GM18861 (cell line): ENCODE measurements around the gene CYSLTR2.
"Not testable (repeated sequence)": the region's sequence is repeated elsewhere in the genome, so short reads cannot be mapped to it uniquely, and the experiment has no call there.

Experiments
- ATAC-seq: cut with Tn5 transposase; IDR thresholded peaks from one replicate; pipeline ENCODE4 v1.9.1; 2021; ENCODE audit not compliant: unreplicated experiment

CYSLTR2 gene

DNA sequence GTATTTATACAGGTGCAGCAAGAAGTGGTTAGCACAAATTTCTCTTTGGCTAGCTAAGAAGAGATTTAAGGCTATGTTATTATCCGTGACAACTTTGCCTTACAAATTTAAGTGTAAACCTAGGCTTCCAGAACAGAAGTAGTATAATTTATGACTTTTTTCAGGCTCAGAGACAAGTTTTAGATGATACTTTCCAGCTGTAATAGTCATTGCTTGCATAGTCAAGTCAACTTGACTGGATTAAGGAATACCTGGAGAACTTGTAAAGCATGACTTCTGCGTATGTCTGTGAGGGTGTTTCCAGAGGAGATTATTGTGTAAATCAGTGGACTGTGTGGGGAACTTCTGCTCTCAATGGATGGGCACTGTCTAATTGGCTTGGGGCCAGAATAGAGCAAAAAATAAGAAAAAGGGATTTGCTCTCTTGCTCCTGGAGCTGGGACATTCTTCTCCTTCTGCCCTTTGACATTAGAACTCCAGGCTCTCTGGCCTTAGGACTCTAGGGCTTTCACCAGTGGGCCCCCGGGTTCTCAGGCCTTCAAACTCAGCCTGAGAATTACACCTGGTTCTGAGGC lies 33.0 kb downstream of the CYSLTR2 start:
- ATAC-seq: no peak

DNA sequence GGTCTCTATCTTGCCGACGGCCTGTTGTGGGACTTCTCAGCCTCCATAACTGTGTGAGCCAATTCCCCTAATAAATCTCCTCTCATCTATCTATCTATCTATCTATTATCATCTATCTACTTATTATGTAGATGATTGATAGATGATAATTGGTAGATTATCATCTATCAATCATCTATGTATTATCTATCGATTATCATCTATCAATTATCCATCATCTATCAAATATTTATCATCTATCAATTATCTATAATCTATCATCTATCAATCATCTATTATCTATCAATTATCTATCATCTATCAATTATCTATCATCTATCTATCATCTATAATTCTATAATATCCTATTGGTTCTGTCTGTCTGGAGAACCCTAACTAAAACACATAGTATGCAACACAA lies 33.5 kb downstream of the CYSLTR2 start:
- ATAC-seq: no peak

DNA sequence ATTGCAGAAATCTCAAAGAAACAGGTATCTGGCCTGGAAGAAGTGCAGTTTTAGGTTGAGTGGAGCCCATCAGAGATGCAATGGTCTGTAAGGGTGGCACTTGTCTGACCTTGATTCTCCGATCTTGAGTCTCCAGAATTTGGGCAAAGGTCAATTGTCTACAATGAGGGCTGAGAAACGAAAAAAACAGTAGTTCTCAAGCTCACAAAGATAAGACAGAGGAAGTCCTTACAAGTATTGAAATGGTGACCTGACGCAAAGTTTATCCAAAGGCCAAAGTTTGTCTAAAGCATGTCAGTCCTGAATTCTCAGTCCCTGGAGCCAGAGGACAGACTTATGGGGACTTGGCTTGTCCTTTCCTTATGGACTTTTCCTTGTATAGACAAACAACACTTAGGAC lies 40.3 kb downstream of the CYSLTR2 start:
- ATAC-seq: no peak

DNA sequence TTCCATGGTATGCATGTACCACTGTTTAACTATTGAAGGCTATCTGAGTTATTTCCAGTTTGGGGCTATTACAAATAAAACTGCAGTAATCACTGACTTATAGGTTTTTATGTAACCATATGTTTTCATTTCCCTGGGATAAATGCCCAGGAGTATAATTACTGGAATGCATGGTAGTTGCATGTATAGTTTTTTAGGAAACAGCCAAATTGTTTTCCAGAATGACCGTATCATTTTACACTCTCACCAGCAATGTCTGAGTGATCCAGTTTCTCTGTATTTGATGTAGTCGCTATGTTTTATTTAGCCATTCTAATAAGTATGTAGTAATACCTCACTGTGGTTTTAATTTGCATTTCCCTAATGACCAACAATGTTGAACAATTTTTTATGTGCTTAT lies 42.0 kb downstream of the CYSLTR2 start:
- ATAC-seq: no peak

DNA sequence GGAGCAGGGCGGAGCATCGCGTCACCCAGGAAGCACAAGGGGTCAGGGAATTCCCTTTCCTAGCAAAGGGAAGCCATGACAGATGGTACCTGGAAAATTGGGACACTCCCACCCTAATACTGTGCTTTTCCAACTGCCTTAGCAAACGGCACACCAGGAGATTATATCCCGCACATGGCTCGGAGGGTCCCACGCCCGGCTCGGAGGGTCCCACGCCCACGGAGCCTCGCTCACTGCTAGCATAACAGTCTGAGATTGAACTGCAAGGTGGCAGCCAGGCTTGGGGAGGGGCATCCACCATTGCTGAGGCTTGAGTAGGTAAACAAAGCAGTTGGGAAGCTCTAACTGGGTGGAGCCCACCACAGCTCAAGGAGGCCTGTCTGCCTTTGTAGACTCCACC lies 42.9 kb downstream of the CYSLTR2 start:
- not testable (repeated sequence) for ATAC-seq

DNA sequence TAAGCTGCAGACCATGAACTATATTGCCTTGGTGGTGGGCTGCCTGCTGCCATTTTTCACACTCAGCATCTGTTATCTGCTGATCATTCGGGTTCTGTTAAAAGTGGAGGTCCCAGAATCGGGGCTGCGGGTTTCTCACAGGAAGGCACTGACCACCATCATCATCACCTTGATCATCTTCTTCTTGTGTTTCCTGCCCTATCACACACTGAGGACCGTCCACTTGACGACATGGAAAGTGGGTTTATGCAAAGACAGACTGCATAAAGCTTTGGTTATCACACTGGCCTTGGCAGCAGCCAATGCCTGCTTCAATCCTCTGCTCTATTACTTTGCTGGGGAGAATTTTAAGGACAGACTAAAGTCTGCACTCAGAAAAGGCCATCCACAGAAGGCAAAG lies 53.7 kb downstream of the CYSLTR2 start:
- ATAC-seq: no peak

DNA sequence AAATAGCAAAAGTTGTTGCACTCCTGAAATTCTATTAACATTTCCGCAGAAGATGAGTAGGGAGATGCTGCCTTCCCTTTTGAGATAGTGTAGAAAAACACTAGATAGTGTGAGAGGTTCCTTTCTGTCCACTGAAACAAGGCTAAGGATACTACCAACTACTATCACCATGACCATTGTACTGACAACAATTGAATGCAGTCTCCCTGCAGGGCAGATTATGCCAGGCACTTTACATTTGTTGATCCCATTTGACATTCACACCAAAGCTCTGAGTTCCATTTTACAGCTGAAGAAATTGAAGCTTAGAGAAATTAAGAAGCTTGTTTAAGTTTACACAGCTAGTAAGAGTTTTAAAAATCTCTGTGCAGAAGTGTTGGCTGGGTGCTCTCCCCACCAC lies 55.0 kb downstream of the CYSLTR2 start:
- ATAC-seq: no peak

DNA sequence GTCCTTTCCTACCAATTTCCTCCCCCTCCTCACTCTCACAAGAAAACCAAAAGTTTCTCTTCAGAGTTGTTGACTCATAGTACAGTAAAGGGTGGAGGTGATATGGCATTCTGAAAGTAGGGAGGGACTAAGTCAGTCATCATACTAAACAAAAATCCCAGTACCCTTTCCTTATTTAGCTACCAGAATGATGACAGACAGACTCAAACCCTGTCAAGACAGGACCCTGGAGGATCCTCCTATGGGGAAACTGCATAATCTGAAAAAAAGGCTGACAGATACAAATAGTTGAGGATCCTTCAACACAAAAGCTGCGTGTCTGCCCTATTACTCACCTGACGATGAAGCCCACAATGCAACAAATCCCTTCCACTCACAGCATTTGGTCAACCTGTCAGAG lies 55.5 kb downstream of the CYSLTR2 start:
- ATAC-seq: no peak

DNA sequence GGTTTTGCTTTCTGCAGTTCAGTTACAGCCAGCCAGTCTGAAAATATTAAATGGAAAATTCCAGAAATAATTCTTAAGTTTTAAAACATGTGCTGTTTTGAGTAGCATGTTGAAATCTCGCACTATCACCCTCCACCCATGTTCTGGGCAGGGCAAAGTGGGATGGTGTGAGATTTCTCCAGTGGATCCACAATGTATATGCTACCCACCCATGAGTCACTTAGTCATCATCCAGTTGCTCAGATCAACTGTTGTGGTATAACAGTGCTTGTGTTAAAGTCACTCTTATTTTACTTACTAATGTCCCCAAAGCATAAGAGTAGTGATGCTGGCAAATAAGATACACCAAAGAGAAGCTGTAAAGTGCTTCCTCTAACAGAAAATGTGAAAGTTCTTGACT lies 56.4 kb downstream of the CYSLTR2 start:
- ATAC-seq: no peak

DNA sequence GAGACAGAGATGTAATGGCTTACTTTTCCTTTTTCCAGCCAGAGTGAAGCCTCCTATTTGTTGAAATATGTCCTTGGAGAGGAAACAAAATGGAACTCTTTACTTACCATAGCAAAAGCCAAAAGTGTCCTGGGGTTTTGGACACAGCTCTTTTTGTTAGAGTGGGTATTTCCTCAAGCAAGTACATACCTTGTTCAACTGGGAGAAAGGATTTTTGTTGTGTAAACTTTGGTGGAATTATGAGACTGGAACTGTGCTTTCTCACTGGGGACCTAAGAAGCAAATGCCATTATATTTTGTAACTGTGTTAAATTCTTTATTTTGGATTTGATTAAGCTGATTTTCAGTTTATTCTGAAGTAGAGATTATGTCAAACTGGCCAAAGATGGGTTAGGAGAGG lies 58.4 kb downstream of the CYSLTR2 start:
- no peak for ATAC-seq

DNA sequence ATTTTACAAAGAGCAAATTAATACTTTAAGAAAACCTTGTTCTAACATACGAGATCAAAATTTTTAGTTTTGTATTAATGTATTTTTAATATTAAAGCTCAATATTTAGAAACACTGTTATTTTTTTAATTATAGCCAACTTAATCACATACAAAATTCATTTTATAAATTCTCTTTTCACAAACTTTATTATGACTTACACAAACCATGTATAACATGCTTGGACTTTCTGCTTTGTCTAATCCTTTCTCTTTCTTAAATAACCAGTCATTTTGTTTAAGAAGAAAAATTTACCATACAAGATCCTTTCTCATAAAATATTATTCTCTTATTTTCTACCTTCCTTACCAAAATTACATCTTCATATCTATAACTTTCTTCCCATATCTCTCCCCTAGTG lies 62.2 kb downstream of the CYSLTR2 start:
- no peak for ATAC-seq

DNA sequence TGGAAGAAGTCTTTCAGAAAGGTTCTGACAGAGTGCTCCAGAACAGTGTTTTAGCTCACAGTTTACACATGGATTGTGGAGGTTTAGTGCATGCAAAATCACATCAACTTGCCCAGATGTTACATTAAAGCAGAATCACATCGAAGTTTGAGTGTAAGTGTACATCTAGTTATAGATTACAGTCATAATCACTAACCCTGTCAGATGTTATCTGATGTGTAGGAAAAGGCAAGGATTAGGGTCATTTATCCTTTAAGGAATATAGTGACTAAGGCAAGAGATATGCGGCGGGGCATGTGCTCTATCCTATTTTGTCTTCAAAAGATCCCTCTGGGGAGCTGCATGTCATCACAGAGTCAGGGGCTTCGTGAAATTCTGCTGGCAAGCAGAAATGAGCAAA lies 66.9 kb downstream of the CYSLTR2 start:
- ATAC-seq: no peak

DNA sequence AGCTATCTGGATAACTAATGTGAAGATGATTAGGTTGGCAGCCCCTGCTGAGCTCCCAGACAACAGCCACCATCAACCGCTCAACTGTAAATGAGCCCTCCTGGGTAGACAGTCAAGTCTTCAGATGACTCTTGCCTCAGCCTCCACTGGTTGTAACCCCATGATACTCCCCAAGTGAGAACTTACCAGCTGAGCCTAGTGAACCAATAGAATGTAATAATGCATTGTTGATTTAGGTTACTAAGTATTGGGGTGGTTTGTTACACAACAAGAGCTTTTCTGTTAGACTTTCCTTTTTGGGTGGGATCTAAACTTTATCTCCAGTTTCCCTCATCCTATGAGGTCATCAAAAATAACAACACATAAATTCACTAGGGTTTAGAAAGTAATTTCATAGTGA lies 69.4 kb downstream of the CYSLTR2 start:
- no peak for ATAC-seq

DNA sequence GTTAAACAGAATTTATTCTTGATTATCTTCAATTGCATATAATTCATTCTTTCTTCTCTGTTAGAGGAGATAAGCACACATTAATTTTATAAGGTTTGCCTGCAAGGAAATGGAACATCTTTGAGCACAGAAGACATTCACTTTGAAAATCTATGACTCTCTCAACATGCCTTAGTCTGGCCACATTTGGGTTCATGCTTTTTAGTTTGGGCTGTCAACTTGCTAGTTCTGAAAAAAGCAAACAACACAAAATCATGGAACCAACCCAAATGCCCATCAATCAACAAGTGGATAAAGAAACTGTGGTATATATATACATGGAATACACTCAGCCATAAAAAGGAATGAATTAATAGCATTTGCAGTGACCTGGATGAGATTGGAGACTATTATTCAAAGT lies 71.5 kb downstream of the CYSLTR2 start:
- ATAC-seq: no peak

DNA sequence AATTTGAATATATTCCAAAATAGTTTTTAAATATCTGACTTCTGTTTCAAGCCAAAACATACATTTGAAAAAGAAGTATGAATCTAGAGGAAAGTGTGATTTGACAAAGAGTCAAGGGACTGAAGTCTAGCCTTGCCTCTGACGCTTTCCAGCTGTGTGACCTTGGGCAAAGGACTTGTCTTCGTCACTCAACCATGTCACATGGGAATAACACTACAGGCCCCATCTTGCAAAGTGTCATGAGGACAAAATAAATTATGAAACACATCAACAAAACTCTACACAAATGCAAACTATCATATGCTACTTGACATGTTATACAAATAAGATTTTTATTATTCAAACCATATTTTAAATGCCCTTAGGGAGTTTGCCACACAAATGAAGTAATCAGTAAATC lies 73.0 kb downstream of the CYSLTR2 start:
- ATAC-seq: no peak

DNA sequence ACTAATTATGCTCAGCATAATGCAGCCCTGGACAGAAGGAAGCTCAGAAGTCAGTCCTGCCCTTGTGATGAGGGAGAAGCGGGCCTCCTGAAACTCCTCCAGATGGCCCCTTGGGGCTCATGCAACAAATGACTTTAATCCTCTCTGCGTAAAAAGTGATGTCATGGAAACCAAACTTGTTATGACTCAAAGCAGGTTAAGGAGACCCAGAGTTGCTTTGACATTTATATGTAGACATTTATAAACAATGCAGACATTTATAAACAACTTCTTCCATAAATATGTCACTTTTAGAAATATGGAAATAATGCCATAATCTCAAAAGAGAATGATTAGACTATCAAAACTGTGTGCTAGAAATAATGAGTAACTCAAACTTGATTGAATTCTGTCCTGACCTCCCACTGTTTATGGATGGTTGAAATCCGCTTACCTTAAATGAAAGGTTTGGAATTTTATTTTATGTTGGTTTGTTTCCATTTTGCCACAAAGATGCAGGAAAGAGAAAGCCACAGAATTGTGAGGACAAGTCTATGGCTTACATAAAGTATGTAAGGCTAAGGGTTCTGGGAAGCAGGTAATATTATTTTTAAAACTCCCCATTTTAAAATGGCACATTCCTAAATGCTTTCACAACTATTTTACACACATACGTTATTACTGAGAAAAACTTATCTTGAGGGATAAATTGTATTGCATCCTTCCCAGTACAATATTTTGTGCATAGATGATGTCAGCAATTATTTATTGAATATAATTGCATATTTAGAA lies 73.7 kb downstream of the CYSLTR2 start:
- no peak for ATAC-seq

DNA sequence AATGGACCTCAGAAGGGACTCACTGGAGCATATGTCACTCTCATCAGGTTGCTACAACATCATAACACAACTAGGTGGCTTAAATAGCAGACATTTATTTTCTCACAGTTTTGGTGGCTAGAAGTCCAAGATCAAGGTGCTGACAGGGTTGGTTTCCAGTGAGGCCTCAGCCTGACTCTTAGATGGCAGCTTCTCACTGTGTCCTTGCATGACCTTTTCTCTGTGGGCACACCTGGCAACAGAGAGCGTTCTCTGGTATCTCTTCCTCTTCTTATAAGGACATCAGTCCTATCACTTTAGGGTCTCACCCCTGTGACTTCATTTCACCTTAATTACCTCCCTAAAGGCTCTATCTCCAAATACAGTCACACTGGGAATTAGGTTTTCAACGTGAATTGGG lies 74.5 kb downstream of the CYSLTR2 start:
- no peak for ATAC-seq

DNA sequence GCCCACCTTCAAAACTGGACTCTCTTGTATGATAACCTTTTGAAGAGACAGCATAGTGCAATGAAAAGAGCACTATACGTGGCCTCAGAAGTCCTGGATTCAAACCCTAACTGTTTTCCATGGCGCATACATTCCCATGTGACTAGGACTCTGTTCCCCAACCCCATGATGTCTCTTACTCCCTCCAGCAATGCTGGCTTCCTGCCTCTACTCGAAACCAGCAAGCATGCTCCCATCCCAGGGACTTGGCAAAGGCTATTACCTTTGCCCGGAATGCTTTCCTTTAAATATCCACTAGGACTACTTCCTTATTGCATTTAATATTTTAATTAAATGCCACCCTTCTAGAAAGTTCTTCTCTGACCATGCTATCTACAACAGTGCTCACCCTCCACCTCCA lies 75.1 kb downstream of the CYSLTR2 start:
- ATAC-seq: no peak

DNA sequence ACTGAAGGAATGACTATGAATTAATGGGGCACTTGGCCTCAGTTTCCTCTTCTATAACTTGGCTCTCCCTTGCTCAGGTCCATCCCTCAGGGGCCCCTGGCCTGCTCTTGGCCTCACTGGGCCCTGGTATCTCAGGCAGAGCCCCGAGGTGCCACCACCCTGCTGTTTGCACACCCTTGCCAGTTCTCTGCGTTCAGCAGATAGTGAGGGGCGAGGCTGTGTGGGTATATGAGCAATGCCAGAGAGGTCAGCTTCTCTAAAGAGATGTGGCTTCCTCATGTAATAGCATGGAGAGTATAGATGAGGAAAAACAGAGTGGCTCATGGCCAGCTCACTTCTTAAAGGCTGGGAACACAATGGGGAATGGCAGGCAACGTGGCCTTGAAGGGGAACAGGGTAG lies 76.1 kb downstream of the CYSLTR2 start:
- no peak for ATAC-seq

DNA sequence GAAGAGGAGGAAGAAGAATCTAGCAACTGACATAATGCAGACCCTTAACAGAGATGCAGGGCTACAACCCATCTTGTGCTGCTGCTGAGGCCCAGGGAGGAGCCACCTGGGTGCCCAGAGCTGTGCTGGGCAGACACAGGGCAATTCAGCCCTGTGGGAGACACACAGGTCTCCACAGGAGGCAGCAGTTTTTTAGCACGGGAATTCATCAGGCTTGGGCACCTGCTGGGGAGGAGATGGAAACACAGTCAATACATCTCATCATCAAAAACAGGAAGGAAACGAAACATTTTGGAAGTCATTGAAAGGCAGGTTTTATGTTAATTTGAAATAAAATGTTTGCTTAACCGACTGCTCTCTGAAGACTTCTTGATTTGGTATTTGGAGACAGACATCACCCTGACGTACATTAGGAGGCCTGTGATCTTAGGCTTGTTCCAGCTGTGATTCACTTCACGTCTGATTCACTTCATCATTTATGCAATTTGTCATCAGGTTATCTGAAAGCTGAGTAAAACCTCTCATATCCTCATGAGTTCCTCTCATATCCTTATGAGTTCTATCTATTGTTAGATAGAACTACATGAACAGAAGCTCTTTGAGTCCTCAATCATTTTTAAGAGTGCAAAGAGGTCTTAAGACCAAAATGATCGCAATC lies 77.4 kb downstream of the CYSLTR2 start:
- no peak for ATAC-seq

DNA sequence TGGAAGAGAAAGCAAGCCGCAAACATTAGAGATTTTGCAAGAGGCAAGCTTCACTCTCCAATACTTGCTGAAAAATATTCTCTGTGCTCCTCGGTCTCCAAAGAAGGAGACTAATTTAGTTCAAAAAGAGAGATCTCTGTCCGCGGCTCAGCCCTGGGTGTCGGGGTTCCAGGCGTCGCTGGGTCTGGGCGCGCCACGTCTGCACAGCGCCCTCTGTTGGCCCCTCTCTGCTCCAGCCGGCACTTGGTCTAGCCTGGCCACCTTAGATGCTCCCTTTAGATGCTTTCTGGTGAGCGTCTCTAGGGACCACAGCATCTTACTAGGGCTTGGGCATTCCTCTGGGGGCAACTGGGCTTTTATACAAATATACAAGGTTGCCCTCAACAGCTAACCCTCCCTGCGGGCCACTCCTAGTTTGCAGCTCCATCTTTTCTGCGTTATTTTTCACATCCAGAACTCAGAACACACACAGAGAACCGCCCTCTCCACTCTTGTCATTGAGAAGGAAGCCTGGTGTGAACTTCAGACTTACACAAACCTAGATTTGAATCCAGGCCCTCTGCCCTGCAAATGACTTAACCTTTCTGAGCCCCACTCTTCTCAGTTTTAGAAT lies 78.3 kb downstream of the CYSLTR2 start:
- no peak for ATAC-seq

DNA sequence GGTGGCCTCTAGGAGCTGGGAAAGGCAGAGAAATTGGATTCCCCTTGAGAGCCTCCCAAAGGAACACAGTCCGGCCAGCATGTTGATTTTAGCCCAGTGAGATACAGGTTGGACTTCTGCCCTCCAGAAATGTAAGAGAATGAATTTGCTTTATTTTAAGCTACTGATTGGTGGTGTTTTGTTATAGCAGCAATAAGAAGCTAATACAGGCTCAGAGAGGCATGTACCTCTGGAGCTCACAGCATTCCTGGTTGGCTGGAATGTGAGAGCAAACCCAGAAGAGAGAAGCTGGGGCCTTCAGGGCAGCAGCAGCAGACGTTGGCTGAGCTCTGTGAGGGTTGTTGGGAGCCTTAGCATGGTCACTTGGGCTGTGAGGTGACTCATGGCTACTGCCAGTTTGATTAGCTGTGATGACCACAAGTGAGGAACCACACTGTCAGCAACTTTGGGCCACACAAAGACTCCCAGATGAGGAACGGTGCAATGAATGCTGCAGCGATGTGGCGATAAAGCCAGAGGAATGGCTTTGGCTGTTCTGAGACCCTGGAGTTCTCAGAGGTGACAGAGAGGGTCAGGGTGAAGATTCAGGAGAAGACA lies 80.1 kb downstream of the CYSLTR2 start:
- no peak for ATAC-seq
